Astrocyte of the spinal cord (primary cell): ENCODE measurements around the gene MS4A18.

Experiments
- DNase-seq: peaks from one replicate; pipeline ENCODE4 v3.0.0; 2011; ENCODE audit warnings: low read depth, low spot score
- H3K4me3 ChIP-seq: 2 replicates; pipeline ENCODE4 v1.5.1; 2011; ENCODE audit warnings: low read depth, mild to moderate bottlenecking, low read length, moderate library complexity
- CTCF ChIP-seq: IDR thresholded peaks from 2 replicates; pipeline ENCODE4 v1.5.1; 2012; ENCODE audit warnings: low read depth, mild to moderate bottlenecking, low read length, inconsistent platforms
- in situ Hi-C: cut with HindIII; loops from 2 replicates; pipeline ENCODE4 v1.10.0; 2017; ENCODE audit warnings: low sequenced_read_pairs

Gene MS4A18

DNA sequence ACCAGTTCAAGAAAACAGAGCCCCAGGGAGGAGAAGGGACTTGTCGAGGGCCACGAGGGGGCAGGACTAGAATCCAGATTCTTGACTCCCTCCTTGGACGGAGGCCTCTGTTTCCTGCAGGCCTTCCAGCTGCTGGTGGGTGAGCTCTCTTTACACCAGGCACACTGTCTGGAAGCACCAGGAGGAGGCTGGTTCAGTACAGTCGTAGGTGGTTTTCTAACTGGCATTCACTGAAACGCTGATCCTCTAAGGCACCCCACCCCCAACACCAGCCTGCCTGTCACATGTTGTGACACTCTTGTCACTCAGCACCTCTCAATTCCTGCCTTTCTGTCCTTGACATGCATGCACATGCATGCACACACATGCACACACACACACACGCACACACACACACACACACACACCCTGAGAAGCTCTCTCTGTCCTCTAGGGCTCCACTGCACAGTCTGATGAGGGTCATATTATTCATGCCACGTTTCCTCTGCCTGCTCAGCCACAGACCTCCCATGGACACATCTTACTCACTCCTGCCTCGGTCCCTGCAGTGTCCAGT, 61.4 kb downstream of the MS4A18 start:
- no peak overlapping the region for H3K4me3 ChIP-seq
- in situ Hi-C loops, result no loop called here
- TF ChIP-seq CTCF, result no peak
- DNase-seq, result peak; percentile 47

GRCh38 chr11:60786811-60787567, 62.5 kb downstream of the MS4A18 start:
- no peak overlapping the region for H3K4me3 ChIP-seq
- no peak for TF ChIP-seq CTCF
- peak; percentile 64 for DNase-seq
- in situ Hi-C loops, result no loop called here

DNA sequence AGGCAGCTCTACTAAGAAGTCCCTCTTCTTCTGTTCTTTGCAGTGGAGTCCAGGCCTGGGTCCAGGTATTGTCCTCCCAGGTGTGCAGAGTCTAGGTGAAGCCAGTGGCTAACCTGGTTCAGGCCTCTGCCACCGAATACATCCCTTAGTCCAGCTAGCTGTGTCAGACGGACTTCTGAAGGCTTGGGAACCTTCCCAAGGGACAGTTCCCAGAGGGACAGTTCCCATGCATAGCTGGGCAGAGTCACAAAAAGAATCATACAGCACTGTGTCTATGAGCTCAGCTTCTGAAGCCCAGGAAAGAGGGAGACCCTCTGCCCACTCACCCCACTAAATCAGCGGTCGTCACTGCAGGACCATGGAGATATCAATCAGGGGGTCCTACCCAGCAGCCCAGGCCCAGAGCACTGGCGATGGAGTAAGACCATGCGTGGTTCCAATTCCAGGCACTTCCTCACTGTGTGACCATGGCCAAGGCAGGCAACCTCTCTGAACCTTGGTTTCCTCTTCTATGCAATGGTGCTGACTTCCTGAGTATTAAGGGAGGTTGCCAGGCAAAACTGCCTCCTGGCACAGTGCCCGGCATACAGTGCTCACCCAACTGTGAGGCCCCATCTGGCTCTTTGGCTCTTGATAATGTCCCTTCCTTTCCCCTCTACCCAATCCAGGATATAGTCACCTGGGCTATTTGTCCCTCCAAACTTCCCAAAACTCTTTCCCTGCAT, 64.0 kb downstream of the MS4A18 start:
- in situ Hi-C loops, result no loop called here
- no peak for DNase-seq
- TF ChIP-seq CTCF, result no peak
- H3K4me3 ChIP-seq, result no peak overlapping the region

DNA sequence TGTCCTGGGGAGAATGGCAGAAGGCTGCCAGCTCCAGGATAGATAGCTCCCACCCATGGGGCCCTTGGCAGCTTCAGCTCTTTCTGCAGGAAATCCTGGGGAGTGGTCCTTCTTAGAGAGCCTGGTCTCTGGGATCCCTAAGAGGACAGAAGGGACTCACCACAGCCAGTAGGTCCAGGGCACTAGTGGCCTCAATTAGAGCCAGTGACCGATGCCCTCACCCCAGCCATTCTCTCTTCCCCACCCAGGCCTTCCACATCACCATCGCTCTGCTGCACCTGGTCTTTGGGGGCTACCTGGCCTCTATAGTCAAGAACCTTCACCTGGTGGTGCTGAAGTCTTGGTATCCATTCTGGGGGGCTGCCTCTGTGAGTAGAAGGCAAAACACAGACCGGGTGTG, 66.2 kb downstream of the MS4A18 start:
- no peak overlapping the region for H3K4me3 ChIP-seq
- no peak for TF ChIP-seq CTCF
- DNase-seq, result no peak
- in situ Hi-C loops, result no loop called here

DNA sequence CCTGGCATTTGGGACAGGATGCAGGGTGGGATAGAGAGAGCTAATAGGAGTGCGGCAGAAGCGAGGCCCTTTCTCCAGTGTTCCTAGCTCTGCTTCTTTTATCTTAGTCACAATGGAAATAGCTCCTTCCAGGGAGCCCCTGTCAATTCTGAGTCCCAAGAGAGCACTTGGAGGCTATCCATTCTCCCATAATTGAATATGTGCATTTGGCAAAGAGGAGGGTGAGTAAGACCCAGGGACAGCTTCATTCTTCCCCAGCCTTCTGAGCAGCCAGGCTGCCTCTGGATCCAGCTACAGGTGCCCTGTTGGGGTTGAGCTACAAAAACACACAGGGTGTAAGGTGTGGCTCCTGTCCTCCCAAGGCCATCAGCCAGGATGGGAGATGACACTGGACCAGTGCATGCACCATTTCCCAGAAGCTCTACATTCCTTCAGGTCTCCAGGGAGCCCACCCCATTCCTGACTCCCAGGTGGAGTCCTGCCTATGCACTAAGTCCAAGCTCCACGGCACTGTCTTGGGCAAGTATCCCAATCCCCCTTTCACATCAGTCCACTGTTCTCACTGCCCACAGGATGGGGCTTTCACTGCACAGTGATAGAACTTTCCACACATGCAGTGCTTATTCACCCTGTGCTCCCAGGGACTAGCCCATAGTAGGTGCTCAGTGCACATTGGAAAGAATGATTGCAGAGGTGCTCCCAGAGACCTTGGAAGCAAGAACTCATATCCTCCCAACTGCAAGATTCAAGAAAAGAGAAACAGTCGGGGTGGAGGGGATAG, 66.8 kb downstream of the MS4A18 start:
- DNase-seq, result no peak
- in situ Hi-C loops, result no loop called here
- TF ChIP-seq CTCF, result no peak
- no peak overlapping the region for H3K4me3 ChIP-seq

DNA sequence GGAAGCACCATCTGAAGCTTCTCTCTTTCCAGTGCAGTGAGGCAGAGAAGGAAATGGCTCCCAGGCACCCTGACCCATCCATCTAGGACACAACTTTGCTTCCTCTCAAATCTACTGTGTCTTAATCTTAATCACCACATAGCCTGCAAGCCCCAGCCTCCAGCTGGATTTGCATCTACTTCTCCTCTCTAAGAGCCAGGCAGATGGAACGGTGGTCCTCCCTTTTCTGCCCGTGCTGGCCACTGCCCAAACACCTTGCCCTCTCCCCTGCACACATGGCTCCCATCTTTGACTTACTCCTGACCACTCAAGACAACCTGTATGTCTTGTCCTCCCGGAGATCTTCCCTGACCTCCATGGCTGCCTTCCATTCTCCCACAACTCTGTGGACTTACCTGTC, 68.0 kb downstream of the MS4A18 start:
- in situ Hi-C loops, result no loop called here
- DNase-seq, result no peak
- no peak for TF ChIP-seq CTCF
- no peak overlapping the region for H3K4me3 ChIP-seq
